B cell (primary cell): ENCODE results near the gene UPF3A.

Experiments
- CTCF ChIP-seq: fragments of 200-600 bp; IDR thresholded peaks from one replicate; pipeline ENCODE4 v1.8.0; 2022; ENCODE audit warnings: antibody characterized with exemption, mild to moderate bottlenecking
- EZH2 ChIP-seq: IDR thresholded peaks from 2 replicates; pipeline ENCODE4 v1.6.1; 2012; ENCODE audit warnings: borderline replicate concordance, low read depth, mild to moderate bottlenecking, moderate library complexity, low read length; ENCODE audit not compliant: insufficient read depth, poor library complexity, severe bottlenecking

- TF ChIP-seq CTCF (no peak), EZH2 (no peak)
Observed at GRCh38 chr13:114283576-114283975, 2.2 kb downstream of the UPF3A start.
